ENCODE data around the gene CNOT3.

- TF ChIP-seq CTCF (IDR thresholded peaks at IDR 0.05), result no peak
- no peak for TF ChIP-seq POLR2A (IDR thresholded peaks at IDR 0.05)
- TF ChIP-seq EP300 (IDR thresholded peaks at IDR 0.05), result no peak
These were observed 31.8 kb upstream of the CNOT3 start for GRCh38 chr19:54105796-54106195.
